Measurements from ENCODE around the gene KLHL22.

- TF ChIP-seq CTCF (IDR thresholded peaks at IDR 0.05; ENCODE audit: low read length) (no peak), EZH2 (IDR thresholded peaks at IDR 0.05; ENCODE audit: borderline replicate concordance, low read length) (no peak)
Observed at GRCh38 chr22:20457506-20458240, 37.9 kb downstream of the KLHL22 start.

All from OCI-LY1 (cell line).